ENCODE measurements around the gene UBE4A.
A peak's percentile ranks its signal among the peaks of the same experiment; 100 is the strongest.

UBE4A gene

GRCh38 chr11:118434123-118434552 is 74.7 kb downstream of the UBE4A start:
- Histone ChIP-seq H3K9me2 (replicated peaks; ENCODE audit: insufficient read depth, low read length) (no peaks in the 10 kb centered on the region), H3K79me2 (ENCODE audit: insufficient read depth, low read length) (peaks cover 26% of the 10 kb centered on the region), H3F3A (ENCODE audit: insufficient read depth) (peaks cover 15% of the 10 kb centered on the region; the same call in 1 of the 2 replicates), H3K9ac (ENCODE audit: low read length) (peak overlapping the region; percentile 92), H3K27ac (ENCODE audit: low read depth, low read length) (no peak overlapping the region), H4K20me1 (ENCODE audit: low read depth, low read length) (peaks cover 4% of the 10 kb centered on the region), H3K4me3 (ENCODE audit: insufficient read depth, low read length, poor library complexity, severe bottlenecking) (peak overlapping the region; percentile 81), H3K36me3 (ENCODE audit: low read length) (peaks cover 2% of the 10 kb centered on the region; the same call in 1 of the 2 replicates), H3K27me3 (ENCODE audit: low read length) (no peaks in the 10 kb centered on the region), H3K9me3 (ENCODE audit: insufficient read depth, low read length) (no peaks in the 10 kb centered on the region), H3K4me2 (ENCODE audit: low read depth, low read length, poor library complexity, severe bottlenecking) (peak overlapping the region; percentile 86), H2AFZ (ENCODE audit: low read depth, low read length, severe bottlenecking) (peak overlapping the region; percentile 78)
- TF ChIP-seq, protein P1, sequence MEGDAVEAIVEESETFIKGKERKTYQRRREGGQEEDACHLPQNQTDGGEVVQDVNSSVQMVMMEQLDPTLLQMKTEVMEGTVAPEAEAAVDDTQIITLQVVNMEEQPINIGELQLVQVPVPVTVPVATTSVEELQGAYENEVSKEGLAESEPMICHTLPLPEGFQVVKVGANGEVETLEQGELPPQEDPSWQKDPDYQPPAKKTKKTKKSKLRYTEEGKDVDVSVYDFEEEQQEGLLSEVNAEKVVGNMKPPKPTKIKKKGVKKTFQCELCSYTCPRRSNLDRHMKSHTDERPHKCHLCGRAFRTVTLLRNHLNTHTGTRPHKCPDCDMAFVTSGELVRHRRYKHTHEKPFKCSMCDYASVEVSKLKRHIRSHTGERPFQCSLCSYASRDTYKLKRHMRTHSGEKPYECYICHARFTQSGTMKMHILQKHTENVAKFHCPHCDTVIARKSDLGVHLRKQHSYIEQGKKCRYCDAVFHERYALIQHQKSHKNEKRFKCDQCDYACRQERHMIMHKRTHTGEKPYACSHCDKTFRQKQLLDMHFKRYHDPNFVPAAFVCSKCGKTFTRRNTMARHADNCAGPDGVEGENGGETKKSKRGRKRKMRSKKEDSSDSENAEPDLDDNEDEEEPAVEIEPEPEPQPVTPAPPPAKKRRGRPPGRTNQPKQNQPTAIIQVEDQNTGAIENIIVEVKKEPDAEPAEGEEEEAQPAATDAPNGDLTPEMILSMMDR (IDR thresholded peaks at IDR 0.05; ENCODE audit: insufficient read depth, low read length, poor library complexity, severe bottlenecking): no peak
- TF ChIP-seq EZH2phosphoT487 (conservative IDR thresholded peaks at IDR 0.05; ENCODE audit: low read length): no peak

GRCh38 chr11:118434553-118435289 is 75.3 kb downstream of the UBE4A start:
- peak overlapping the region; percentile 81 for H3K4me3 ChIP-seq (ENCODE audit: insufficient read depth, low read length, poor library complexity, severe bottlenecking)
- H4K20me1 ChIP-seq (ENCODE audit: low read depth, low read length): peaks cover 10% of the 10 kb centered on the region
- H3K27ac ChIP-seq (ENCODE audit: low read depth, low read length): peak overlapping the region; percentile 91
- peak overlapping the region; percentile 78 for H2AFZ ChIP-seq (ENCODE audit: low read depth, low read length, severe bottlenecking)
- peaks cover 32% of the 10 kb centered on the region for H3K79me2 ChIP-seq (ENCODE audit: insufficient read depth, low read length)
- H3K9me3 ChIP-seq (ENCODE audit: insufficient read depth, low read length): no peaks in the 10 kb centered on the region
- H3K9me2 ChIP-seq (replicated peaks; ENCODE audit: insufficient read depth, low read length): no peaks in the 10 kb centered on the region
- H3K36me3 ChIP-seq (ENCODE audit: low read length): peaks cover 7% of the 10 kb centered on the region; the same call in 1 of the 2 replicates
- peak overlapping the region; percentile 86 for H3K4me2 ChIP-seq (ENCODE audit: low read depth, low read length, poor library complexity, severe bottlenecking)
- no peak for TF ChIP-seq EZH2phosphoT487 (conservative IDR thresholded peaks at IDR 0.05; ENCODE audit: low read length)
- TF ChIP-seq, protein P1 (IDR thresholded peaks at IDR 0.05; ENCODE audit: insufficient read depth, low read length, poor library complexity, severe bottlenecking): no peak
- H3K9ac ChIP-seq (ENCODE audit: low read length): peak overlapping the region; percentile 92
- peaks cover 15% of the 10 kb centered on the region; the same call in 1 of the 2 replicates for H3F3A ChIP-seq (ENCODE audit: insufficient read depth)
- no peaks in the 10 kb centered on the region for H3K27me3 ChIP-seq (ENCODE audit: low read length)

DNA sequence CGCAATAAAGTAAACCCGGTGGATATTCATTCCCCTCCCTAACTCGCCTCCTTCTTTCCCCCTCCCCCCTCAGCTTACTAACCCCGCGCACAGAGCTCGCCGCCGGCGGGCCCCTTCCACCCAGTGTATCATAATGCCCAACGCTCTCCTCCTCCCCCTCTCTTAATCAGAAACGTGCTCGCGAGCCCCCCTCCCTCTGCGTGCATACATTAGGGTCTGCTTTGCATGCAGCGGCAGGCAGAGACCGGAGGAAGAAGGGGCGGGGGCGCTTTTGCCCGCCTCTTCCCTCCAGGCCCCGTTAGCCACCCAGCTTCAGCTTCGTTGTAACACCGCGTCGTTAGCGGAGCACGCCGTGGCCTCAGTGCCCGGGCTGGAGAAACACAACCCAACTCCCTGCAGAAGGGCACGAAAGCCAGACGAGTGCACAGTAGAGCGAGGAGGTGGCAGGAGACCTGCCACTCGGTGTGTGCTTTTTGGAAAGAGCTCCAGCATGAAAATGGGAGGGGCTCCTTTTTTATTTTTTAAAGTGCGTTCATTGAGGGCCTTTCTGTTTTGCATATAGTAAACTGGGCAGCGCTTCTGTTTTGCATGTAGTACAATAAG is 76.0 kb downstream of the UBE4A start:
- H2AFZ ChIP-seq (ENCODE audit: low read depth, low read length, severe bottlenecking): peak overlapping the region; percentile 78
- H3K79me2 ChIP-seq (ENCODE audit: insufficient read depth, low read length): peaks cover 38% of the 10 kb centered on the region
- peak overlapping the region; percentile 91 for H3K27ac ChIP-seq (ENCODE audit: low read depth, low read length)
- H3K4me3 ChIP-seq (ENCODE audit: insufficient read depth, low read length, poor library complexity, severe bottlenecking): peak overlapping the region; percentile 81
- H3K9me2 ChIP-seq (replicated peaks; ENCODE audit: insufficient read depth, low read length): no peaks in the 10 kb centered on the region
- peak overlapping the region; percentile 92 for H3K9ac ChIP-seq (ENCODE audit: low read length)
- peaks cover 15% of the 10 kb centered on the region; the same call in 1 of the 2 replicates for H3F3A ChIP-seq (ENCODE audit: insufficient read depth)
- no peak for TF ChIP-seq EZH2phosphoT487 (conservative IDR thresholded peaks at IDR 0.05; ENCODE audit: low read length)
- TF ChIP-seq, protein P1 (IDR thresholded peaks at IDR 0.05; ENCODE audit: insufficient read depth, low read length, poor library complexity, severe bottlenecking): no peak
- H3K4me2 ChIP-seq (ENCODE audit: low read depth, low read length, poor library complexity, severe bottlenecking): peak overlapping the region; percentile 86
- peaks cover 11% of the 10 kb centered on the region; the same call in 1 of the 2 replicates for H3K36me3 ChIP-seq (ENCODE audit: low read length)
- H3K9me3 ChIP-seq (ENCODE audit: insufficient read depth, low read length): no peaks in the 10 kb centered on the region
- H4K20me1 ChIP-seq (ENCODE audit: low read depth, low read length): peaks cover 13% of the 10 kb centered on the region
- H3K27me3 ChIP-seq (ENCODE audit: low read length): no peaks in the 10 kb centered on the region

All from SU-DHL-6 (cell line).